ENCODE measurements around the gene GUCY2D.

- TF ChIP-seq CTCF (IDR thresholded peaks at IDR 0.05), result no peak
- no peak for TF ChIP-seq POLR2A (IDR thresholded peaks at IDR 0.05)
Observed at GRCh38 chr17:8047769-8048110, 45.3 kb downstream of the GUCY2D start.
